AG04449 (cell line): Measurements from ENCODE around the gene MUC3A.

Experiments used
- CTCF ChIA-PET: fragments of 350-600 bp; formaldehyde crosslinking; extraction: SDS; loops from one replicate; lab custom pipeline; 2021; ENCODE audit warnings: antibody characterized with exemption; lab: Yijun Ruan, JAX
- POLR2A ChIA-PET: fragments of 400-600, 350-600 bp; formaldehyde crosslinking; extraction: SDS; loops from one replicate; lab custom pipeline; 2020; ENCODE audit warnings: antibody characterized with exemption, inconsistent platforms; lab: Yijun Ruan, JAX
- DNase-seq: peaks from one replicate; pipeline ENCODE4 v3.0.0-alpha.2; 2010; ENCODE audit warnings: low read depth, low spot score
- H3K4me3 ChIP-seq: 2 replicates; pipeline ENCODE4 v1.5.1; 2011; ENCODE audit warnings: low read depth, mild to moderate bottlenecking, control low read depth, low read length
- CTCF ChIP-seq: IDR thresholded peaks from one replicate; pipeline ENCODE4 v1.5.1; 2011; ENCODE audit warnings: mild to moderate bottlenecking, moderate library complexity, low read length, control low read depth, inconsistent platforms; ENCODE audit not compliant: insufficient read depth; ENCODE audit errors: missing control alignments

MUC3A gene

DNA sequence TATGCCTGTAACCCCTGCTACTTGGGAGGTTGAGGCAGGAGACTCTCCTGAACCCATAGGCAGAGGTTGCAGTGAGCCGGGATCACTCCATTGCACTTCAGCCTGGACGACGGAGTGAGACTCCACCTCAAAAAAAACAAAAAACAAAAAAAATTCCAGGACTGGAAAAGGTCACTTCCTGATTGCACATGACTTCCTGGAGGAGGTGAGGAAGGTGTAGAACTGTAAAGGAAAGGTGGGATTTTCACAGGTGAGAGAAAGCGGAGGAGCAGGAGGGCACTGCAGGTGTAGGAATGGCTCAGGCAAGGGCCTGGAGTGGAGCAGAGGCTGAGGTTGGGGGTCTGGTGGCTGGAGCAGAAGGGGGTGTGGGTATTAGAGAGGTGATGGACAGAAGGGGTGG lies 3.2 kb upstream of the MUC3A start:
- POLR2A ChIA-PET: no interaction called here
- CTCF ChIA-PET: no interaction called here
- no peak overlapping the region for H3K4me3 ChIP-seq
- no peak for DNase-seq
- no peak for TF ChIP-seq CTCF

DNA sequence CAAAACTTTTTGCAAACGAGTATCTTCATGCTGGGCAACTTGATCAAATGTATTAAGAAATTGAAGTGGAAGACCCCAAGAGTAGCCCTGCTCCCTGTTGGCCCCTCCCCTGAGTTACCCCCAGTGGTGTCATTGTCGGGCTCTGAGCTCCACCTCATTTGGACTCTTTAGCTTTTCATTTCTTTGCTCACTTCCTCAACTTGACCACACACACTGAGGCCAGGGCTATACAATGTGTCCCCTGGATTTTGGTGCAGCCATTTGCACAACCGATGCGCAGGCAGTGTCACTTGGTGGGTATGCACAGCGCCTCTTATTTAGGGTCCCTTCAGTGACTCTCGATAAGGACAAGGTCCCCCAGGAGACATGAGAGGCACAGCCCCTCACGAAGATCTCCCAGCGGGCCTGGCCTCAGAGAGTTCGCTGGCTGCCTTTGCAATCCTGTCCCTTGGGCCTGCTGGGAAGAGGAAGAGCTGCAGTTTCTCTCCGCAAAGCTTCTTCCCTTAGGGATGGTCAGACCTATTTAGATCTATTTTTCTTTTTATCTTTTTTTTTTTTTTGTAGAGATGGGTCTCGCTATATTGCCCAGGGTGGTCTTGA lies 2.5 kb upstream of the MUC3A start:
- no peak for DNase-seq
- no peak for TF ChIP-seq CTCF
- no peak overlapping the region for H3K4me3 ChIP-seq
- ChIA-PET POLR2A (no interaction called here), CTCF (no interaction called here)

- POLR2A ChIA-PET: no interaction called here
- DNase-seq: no peak
- TF ChIP-seq CTCF: no peak
- no peak overlapping the region for H3K4me3 ChIP-seq
- CTCF ChIA-PET: no interaction called here
Observed at GRCh38 chr7:100947792-100948191, 1.5 kb upstream of the MUC3A start.

GRCh38 chr7:100949933-100950443 lies 654 bp downstream of the MUC3A start:
- no peak for TF ChIP-seq CTCF
- ChIA-PET CTCF (interaction anchor here (1.1 kb wide), 1 partner anchor 109 kb away, joined by 3 read pairs; no protein-coding TSS in a partner anchor), POLR2A (no interaction called here)
- no peak overlapping the region for H3K4me3 ChIP-seq
- no peak for DNase-seq

GRCh38 chr7:100951172-100951571 lies 1.8 kb downstream of the MUC3A start:
- POLR2A ChIA-PET: no interaction called here
- CTCF ChIA-PET: no interaction called here
- DNase-seq: no peak
- TF ChIP-seq CTCF: no peak
- no peak overlapping the region for H3K4me3 ChIP-seq

- H3K4me3 ChIP-seq: no peak overlapping the region
- no peak for DNase-seq
- POLR2A ChIA-PET: no interaction called here
- no peak for TF ChIP-seq CTCF
- CTCF ChIA-PET: no interaction called here
Observed at GRCh38 chr7:100951888-100952560, 2.7 kb downstream of the MUC3A start.
